A549 treated with AZD2906 at 1 μM for 4 hours (cell line): ENCODE measurements around the gene SPECC1L. TPM values are rescaled to one million over a fixed set of nuclear protein-coding genes. Genes with fewer than 3 reads are reported as not detected.

Experiments
- total RNA-seq: library from RNA; stranded (reverse); fragments of 200-300 nt; extraction: Qiagen RNA extraction; gene quantifications from 5 replicates; pipeline ENCODE4 v1.2.3, GENCODE V29; 2022

SPECC1L gene
- total RNA-seq: 13.4 to 18.0 TPM (median 15.2 TPM) in 5 replicates

DNA sequence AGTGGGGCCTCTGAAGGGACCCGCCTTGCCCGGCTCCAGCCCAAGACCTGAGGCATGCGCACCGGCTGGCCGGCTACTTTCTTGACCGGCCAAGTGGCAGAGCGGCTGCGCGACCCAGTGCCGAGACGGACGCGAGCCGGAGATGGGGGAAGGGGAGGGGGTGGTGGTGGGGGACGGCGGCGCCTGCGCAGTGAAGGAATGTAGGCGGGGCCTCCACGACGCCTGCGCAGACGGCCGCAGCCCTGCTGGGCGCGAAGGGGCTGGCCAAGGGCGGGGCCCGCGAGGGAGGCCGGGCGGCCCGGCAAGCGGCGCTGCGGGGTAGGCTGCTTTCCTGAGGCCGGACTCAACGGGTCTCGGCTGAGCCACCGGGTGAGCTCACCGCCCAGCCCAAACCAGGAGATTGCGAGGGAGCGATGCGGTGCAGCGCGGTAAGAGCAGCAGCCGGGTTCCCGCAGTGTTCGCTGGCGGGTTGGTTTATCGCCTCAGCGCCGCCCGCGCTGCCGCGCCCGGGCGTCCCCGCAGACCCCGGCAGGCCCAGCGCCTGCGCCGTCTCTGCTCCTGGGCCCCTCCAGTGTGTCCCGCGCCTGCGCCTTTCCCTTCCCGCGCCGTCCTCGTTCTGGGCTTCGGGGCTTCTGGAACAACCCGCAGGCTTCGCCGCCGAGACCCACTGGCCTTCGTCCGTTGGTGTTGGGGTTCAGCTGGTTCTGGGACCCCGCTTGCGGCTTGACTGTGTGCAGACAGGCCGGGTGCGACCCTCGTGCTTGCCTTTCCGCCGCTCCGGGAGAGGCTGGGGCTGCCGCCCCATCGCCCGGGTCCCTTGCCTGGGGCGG, at the start of gene SPECC1L:
Gene SPECC1L (plus strand): TSS at position 276 of the 830 bp plus-strand sequence. CDS start 31,401 bp downstream, outside the sequence.

GRCh38 chr22:24245030-24245431, 25.6 kb upstream of the SPECC1L start, which contains the start of gene GGT5:
Gene GGT5, minus strand, starts transcription at chr22:24245082. Its CDS starts 357 bp downstream, at chr22:24244725.

GRCh38 chr22:24427500-24428164, 157.0 kb downstream of the SPECC1L start, which contains the start of gene ADORA2A:
Gene ADORA2A, plus strand, starts transcription at chr22:24427599. Its CDS starts 5,806 bp downstream, at chr22:24433405.

Other genes with a start within 250 kb of the SPECC1L start
- 67.6 to 83.6 TPM (median 81.4 TPM) in 5 replicates for gene SUSD2, start 89.3 kb upstream of the SPECC1L start, total RNA-seq
- gene GGT5, start 25.7 kb upstream of the SPECC1L start, total RNA-seq: 4.3 to 5.1 TPM (median 4.6 TPM) in 5 replicates
- 0.42 to 0.92 TPM (median 0.70 TPM) in 5 replicates for gene ADORA2A, start 156.8 kb downstream of the SPECC1L start, total RNA-seq
- 0.08 TPM in 1 of 5 replicates, not detected in the others for gene UPB1, start 224.5 kb downstream of the SPECC1L start, total RNA-seq